Hematopoietic multipotent progenitor cell treated with erythropoietin and hydrocortisone succinate and interleukin-3 and kit ligand, for 4 days (in vitro differentiated cells): Measurements from ENCODE around the gene UBE2O.
A peak's percentile ranks its signal among the peaks of the same experiment; 100 is the strongest.
"Not testable (repeated sequence)": the region's sequence is repeated elsewhere in the genome, so short reads cannot be mapped to it uniquely, and the experiment has no call there.

Source experiments
- DNase-seq: peaks from one replicate; pipeline ENCODE4 v3.0.0-alpha.2; 2015

UBE2O gene

DNA sequence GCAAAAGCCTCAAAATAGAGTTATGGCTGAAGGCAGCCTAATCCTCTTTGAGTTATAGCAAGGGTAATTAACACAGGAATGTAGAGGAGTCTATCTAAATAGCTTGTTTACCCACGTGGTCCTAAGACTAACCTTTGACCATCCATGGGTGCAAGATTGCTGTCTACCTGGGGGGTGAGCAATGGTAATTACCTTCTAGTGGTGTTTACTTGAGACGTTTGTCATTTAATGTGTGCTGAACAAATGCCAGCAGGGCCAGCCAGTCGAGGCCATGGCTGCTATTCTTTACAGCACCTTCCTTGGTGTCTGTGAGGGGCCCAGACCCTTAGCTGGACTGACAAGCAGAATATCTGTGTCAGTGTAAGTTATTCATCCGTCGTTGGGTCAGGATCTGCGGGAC, 85.3 kb downstream of the UBE2O start:
- DNase-seq = no peak

DNA sequence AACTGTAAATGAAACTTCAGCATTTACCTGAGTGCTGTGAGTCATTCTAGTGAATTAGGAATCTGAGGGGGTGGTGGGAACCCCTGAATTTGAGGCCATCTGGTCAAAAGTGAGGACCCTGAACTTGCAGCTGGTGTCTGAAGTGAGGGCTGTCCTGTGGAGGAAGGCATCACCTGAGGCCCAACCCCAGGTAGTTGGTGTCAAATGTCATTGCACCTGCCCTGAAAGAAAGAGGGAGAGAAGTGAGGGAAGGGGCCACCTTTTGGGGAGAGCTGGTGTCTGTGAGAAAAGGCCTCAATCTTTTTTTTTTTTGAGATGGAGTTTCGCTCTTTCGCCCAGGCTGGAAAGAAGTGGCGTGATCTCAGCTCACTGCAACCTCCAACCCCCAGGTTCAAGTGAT, 86.7 kb downstream of the UBE2O start:
- no peak for DNase-seq

DNA sequence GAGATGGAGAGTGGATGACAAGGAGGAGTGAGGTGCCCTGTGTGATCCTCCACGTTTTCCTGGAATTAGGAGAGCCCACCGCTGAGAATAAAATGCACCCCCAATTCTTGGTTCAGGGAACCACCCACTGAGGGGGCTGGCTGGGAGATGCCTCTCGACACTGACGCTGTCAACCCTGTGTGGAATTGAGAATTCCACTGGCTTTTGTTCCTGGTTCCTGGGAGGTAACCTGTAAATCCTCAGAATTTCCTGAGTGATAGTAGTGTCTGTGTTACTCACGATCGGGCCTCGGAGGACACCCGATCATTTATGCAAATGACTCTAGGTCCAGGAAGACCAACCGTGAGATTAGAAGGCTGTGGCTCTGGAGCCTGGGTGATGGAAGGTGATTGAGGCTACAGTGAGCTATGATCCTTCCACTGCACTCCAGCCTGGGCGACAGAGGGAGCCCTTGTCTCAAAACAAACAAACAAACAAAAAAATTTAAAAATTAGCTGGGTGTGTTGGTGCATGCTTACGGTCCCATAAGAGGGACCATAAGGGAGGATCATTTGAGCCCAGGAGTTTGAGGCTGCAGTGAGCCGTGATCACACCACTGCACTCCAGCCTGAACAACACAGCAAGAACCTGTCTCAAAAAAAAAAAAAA, 87.6 kb downstream of the UBE2O start:
- DNase-seq = no peak

DNA sequence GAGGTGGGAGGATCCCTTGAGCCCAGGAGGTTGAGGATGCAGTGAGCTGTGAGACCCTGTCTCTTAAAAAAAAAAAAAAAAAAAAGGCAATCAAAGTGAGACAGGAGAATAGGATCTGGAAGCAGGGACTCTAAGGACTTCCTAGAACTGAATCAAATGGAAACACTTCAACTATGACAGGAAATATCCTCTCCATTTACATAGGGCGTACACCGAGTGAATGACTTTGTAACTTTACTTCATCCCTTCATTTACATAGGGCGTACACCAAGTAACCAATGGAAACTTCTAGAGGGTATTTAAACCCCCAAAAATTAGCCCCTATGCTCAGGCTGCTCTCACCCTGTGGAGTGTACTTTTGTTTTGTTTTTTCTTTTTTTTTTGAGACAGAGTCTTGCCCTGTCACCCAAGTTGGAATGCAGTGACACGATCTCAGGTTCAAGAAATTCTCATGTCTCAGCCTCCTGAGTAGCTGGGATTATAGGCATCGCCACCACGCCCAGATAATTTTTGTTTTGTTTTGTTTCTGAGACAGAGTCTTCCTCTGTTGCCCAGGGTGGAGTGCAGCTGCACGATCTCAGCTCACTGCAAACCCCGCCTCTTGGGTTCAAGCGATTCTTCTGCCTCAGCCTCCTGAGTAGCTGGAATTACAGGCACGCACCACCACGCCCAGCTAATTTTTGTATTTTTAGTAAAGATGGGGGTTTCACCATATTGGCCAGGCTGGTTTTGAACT, 89.7 kb downstream of the UBE2O start:
- no peak for DNase-seq

DNA sequence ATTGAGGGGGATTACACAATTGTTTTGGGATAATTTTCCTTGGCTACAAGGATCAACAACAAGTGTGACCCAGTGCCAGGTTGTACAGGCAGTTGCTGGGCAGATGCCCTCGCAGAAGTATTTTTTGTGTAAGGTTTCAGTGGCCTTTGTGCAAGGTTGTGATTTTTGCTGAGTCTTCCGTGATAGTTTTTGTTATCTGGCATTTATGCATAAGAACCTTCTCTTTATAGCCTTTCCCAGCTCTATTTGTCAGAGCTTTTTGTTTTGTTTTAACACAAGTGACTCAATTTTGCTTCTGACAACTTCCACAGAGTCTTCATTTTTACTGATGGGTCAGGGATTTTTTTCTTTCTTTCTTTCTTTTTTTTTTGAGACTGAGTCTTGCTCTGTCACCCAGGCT, 92.5 kb downstream of the UBE2O start:
- DNase-seq = no peak

DNA sequence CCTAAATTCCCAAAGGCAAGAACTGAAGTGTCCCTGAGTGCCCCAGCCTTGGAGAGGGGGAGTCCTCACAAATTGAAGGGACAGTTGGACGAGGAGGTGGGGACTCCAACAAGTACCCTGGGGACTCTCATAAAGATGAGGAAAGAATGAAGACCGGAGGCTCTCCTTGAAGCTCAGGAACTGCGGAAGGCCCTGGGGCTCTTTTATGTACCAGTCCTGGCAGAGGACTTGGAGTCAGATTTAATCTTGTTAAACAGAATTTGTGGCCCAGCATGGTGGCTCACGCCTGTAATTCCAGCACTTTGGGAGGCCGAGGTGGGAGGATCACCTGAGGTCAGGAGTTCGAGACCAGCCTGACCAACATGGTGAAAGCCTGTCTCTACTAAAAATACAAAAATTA, 93.2 kb downstream of the UBE2O start:
- DNase-seq = not testable (repeated sequence)

DNA sequence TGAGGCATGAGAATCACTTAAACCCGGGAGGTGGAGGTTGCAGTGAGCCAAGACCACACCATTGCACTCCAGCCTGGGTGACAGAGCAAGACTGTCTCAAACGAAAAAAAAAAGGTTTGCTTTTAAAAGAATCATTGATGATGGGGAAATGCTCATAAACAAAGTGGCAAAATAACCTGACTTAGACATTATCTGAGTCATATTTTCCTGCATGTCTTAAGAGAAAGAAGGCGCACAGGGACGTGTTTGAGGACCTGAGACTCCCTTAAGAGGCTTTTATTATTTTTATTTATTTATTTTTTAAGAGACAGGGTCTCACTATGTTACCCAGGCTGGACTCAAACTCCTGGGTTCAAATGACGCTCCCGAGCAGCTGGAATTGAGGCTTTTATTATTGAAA, 93.6 kb downstream of the UBE2O start:
- no peak for DNase-seq

DNA sequence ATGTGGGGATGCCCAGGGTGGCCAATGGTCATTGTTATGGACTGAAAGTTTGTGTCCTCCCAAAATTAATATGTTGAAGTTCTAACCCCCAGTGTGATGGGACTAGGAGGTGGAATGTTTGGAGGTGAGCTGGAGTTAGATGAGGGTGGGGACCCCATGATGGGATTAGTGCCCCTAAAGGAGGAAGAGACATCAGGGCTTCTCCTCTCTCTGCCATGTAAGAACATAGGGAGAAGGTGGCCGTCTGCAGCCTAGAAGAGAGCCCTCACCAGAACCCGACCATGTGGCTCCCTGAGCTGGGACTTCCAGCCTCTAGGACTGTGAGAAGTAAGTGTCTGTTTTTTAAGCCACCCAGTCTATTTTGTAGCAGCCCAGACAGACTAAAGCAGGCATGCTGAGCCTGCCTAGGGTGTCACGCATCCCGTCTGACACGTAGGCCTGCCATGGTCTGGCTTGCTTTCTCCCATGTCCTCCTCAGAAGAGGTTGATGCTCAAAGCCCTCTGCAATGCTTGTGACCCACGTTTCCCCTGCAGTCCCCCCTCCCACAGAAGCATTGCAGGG, 95.3 kb downstream of the UBE2O start:
- no peak for DNase-seq

DNA sequence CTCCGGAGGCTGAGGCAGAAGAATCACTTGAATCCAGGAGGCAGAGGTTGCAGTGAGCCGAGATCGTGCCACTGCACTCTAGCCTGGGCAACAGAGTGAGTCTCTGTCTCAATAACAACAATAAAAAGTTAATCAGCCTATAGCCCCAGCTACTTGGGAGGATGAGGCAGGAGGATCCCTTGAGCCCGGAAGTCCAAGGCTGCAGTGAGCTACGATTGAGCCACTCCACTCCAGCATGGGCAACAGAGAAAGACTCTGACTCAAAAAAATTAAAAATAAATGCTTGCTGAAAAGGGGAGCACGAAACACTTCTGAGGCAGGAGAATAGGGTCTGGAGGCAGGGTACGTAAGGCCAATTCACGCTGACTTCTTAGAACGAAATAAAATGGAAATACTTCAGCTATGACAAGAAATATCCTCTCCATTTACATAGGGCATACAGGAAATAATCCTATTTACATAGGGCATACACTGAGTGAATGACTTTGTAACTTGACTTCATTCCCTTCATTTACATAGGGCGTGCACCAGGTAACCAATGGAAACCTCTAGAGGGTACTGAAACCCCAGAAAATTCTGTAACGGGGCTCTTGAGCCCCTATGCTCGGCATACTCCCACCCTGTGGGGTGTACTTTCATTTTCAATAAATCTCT, 96.0 kb downstream of the UBE2O start:
- DNase-seq = no peak

DNA sequence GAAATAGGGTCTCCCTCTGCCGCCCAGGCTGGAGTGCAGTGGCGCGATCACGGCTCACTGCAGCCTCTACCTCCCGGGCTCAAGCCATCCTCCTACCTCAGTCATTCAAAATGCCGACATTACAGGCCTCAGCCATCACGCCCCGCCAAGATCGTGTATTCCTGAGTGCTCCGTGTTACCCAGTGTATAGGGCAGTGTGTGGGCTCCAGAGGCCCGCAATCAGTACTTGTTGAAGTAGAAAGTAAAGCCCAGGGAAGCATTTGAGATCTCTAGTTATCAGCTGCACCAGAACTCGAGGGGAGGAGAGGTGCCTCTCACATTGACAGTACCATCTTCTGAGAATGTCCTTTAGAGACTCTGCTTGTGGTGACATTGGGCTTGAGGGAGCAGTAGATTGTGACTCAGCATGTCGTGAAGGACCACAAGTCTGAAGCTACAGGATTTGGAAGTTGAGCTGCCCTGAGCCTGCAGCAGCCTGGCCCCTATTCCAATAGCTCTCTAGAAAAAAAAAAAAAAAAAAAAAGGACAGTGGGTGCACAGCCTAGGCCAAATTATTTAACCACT, 98.1 kb downstream of the UBE2O start:
- DNase-seq = peak; percentile 96

DNA sequence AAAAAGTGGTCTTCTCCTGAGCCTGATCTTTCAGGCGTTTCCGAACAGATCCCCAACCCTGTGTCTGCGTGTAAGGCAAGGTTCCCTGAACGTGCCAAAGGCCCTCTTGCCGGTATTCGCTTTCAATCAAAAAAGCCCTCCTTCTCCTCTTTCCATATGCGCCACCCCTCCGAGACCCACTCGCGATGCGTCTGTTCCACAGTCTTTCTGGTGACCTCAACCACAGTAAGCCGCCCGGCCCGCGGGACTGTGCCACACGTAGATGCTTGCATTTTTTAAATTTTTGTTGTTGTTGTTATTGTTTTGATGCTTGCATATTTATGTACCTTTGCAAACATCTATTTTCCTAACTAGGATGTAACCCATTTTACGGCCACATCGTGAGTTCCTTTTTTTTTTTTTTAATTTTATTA, 98.6 kb downstream of the UBE2O start:
- DNase-seq = no peak

DNA sequence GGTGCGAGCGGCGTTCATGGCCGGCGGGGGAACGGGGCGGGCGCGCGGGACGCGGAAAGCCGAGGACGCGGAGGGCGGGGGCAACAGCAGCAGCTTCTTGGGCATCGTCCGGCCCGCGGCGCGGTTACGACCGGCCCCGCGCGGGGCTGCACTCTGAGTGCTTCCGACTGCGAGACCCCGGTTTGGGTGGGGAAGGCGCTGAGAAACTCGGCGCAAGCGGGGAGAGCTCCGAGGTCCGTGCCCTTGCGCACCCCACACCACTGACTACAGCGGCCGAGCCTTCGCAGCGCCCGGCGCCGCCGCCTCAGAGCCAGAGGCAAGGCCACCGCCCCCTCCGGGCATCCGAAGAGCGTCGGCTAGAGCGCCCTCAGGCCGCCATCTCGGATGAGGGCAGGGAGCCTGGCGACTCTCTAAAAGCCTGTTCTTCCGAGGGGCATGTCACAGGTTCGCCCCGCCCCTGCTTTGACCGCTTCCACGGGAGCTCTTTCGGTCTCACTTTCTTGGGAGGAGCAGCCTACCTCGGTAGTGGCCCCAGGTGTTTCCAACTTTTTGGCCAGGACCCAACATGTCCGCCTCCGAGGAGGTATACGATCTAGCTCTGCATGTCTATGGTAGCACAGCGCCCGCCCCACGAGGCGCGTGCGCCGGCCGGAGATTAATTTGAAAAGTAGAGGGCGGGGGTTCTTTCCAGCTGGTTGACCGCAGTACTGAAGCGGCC, 99.2 kb downstream of the UBE2O start, which contains the start of gene PRPSAP1:
PRPSAP1 (minus strand) TSS at position 318 of the 718 bp plus-strand sequence; CDS start at position 105, 213 bp downstream.
- DNase-seq = peak; percentile 97

DNA sequence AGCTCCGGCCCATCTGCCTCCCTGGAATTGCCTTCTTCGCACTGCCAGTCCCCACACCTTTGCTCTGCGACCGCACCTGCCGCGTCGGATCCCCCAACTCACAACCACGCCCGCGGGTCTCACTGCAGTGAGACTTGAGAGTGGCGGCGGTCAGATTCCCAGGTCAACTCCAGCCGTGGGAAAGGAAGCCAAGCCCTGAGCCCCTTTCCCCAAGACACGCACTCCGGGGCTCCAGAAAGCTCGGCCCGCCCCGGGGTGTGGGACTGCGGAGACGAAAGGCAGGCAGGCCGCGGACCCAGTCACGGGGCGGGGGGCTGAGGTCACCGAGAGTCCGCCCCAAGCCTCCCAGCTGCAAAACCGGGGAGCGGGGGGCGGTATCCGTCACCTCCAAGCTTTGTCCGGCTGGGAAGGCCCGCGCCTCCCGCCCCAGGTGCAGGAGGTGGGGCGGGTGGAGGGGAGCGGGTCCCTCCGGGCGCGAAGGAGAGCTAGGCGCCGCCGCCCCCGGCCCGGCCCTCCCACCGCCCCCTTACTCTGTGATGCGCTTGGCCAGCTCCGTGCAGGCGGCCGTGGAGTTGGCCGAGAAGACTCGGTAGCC, 99.9 kb downstream of the UBE2O start:
- peak; percentile 47 for DNase-seq

DNA sequence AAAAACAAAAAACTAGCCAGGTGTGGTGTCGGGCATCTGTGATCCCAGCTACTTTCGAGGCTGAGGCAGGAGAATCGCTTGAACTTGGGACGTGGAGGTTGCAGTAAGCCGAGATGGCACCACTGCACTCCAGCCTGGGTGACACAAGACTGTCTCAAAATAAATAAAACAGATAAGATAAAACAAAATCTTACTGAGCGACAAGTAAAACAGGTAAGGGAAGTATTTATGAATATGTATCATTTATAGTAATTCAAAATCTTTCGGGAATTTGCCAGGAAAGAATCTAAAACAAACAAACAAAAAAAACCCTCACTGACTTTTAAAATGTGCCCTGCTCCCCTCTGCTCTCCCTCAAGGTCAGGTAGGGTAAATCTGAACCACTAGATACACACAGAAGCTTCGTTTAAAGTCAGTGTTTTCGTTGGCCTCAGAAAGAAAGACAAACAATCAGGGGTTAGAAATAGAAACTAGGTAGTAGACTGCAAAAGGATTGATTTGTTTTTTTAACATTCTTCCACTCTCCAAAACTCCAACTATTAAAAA, 101.4 kb downstream of the UBE2O start:
- DNase-seq = no peak

DNA sequence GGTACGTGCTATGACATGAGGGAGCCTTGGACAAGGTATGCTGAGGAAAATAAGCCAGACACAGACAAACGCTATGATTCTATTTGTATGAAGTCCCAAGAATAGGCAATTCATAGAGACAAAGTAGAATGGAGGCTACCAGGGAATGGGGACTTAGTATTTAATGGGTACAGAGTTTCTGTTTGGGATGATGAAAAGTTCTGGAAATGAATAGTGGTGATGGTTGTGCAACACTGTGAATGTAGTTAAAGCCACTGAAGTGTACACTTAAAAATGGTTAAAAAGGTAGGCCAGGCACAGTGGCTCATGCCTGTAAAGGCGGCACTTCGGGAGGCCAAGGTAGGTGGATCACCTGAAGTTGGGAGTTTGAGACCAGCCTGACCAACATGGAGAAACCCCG, 102.5 kb downstream of the UBE2O start:
- no peak for DNase-seq

DNA sequence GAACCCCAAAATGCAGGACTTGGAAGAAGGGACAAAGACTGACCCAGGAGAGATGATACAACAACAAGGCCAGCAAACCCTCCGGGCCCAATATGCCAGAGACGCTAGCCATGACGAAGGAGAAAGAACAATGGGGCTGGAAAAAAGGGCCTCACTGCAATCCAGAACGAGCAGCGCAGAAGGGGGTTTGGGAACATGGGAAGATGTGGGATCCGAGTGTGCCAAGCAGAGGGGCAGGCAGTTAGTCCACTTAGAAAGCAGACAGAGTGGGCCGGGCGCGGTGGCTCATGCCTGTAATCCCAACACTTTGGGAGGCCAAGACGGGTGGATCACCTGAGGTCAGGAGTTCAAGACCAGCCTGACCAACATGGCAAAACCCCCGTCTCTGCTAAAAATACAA, 106.0 kb downstream of the UBE2O start:
- not testable (repeated sequence) for DNase-seq

DNA sequence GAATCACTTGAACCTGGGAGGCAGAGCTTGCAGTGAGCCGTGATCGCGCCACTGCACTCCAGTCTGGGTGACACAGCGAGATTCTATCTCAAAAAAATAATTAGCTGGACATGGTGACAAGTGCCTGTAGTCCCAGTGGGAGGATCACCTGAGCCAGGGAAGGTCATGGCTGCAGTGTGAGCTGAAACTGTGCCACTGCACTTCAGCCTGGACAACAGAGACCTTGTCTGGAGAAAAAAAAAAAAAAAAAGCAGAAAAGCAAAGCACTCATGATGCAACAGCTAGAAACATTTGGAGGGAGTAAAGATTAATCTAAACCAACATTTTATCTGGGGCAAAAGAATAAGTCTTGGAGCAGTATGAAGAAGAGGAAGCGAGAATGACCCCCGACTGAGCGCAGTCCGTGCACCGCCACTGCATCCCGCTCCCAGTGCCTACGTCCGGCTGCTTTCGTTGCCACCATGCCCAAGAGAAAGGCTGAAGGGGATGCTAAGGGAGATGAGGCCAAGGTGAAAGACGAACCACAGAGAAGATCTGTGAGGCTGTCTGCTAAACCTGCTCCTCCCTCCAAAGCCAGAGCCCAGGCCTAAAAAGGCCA, 107.5 kb downstream of the UBE2O start:
- no peak for DNase-seq

DNA sequence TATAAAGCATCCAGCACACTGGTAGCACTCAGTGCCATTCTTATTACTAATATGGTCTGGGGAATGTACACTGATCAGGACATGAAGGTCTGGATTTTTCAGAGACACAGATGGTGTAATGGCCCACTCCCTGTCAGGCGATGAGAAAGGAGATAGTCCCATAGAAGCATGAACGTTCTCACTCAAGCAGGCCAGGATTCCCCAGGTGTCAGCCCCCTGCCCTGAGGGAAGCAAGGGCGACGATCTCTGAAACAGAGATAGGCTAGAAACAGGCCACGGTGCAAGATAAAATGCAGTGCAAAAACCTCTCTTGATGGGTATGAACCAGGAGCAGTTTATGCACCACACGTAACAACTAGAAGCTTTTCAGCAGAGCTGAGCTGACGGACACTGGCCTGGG, 109.8 kb downstream of the UBE2O start:
- no peak for DNase-seq

DNA sequence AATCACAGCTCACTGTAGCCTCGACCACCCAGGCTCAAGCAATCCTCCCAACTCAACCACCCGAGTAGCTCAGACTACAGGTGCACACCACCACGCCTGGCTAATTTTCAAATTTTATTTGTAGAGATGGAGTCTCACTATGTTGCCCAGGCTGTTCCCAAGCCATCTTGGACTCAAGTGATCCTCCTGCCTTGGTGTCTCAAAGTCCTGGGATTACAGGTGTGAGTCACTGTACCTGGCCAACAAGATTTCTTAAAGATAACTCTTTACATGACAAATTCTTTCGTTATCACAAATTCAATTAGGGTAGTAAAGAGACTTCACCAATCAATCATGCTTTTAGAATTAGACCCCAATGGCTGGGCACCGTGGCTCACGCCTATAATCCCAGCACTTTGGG, 111.7 kb downstream of the UBE2O start:
- no peak for DNase-seq
